HL-60 (cell line): ENCODE results near the gene HOMEZ.

Source experiments
- DNase-seq, 2 experiments: peaks; one replicate each; pipeline ENCODE4 v3.0.0-alpha.2; 2010 to 2020; ENCODE audit warnings: low read depth in 1 of 2, low spot score in 1 of 2
- H3K27ac ChIP-seq: fragments of 250-450 bp; sonication (Bioruptor Pico); replicated peaks from 2 replicates; pipeline ENCODE4 v1.5.1; 2020; ENCODE audit warnings: mild to moderate bottlenecking, moderate library complexity
- H3K27me3 ChIP-seq: fragments of 250-450 bp; sonication (Bioruptor Pico); 2 replicates; pipeline ENCODE4 v1.5.1; 2021; ENCODE audit warnings: mild to moderate bottlenecking, moderate library complexity; ENCODE audit not compliant: insufficient read depth, poor library complexity, severe bottlenecking
- H3K4me3 ChIP-seq: replicated peaks from 2 replicates; pipeline ENCODE4 v1.5.1; 2011; ENCODE audit warnings: mild to moderate bottlenecking, control low read depth, low read length; ENCODE audit not compliant: insufficient read depth
- CTCF ChIP-seq: IDR thresholded peaks from one replicate; pipeline ENCODE4 v1.5.1; 2011; ENCODE audit warnings: low read length, control low read depth, inconsistent platforms; ENCODE audit not compliant: insufficient read depth
- GABPA ChIP-seq: IDR thresholded peaks from 2 replicates; pipeline ENCODE4 v1.6.1; 2012; ENCODE audit warnings: low read depth
- POLR2AphosphoS5 ChIP-seq: IDR thresholded peaks from 2 replicates; pipeline ENCODE4 v1.6.1; 2012; ENCODE audit warnings: low read depth
- REST ChIP-seq: IDR thresholded peaks from 2 replicates; pipeline ENCODE4 v1.6.1; 2012; ENCODE audit warnings: low read depth; ENCODE audit not compliant: insufficient replicate concordance
- SPI1 ChIP-seq: IDR thresholded peaks from 2 replicates; pipeline ENCODE4 v1.6.1; 2012; ENCODE audit warnings: low read depth, mild to moderate bottlenecking, borderline replicate concordance

HOMEZ gene

GRCh38 chr14:23320584-23321571 lies 34.9 kb upstream of the HOMEZ start, which contains the start of gene PABPN1:
Gene PABPN1, plus strand, starts transcription at chr14:23321457. Its CDS starts 13 bp downstream, at chr14:23321470.
- Histone ChIP-seq H3K4me3 (peak within 1 kb of the TSS; percentile 79), H3K27me3 (no peaks in the 10 kb centered on the region), H3K27ac (peak within 1 kb of the TSS; percentile 93)
- TF ChIP-seq CTCF, result no peak
- peak; percentile 82 for TF ChIP-seq POLR2AphosphoS5
- TF ChIP-seq GABPA, result peak; percentile 66
- TF ChIP-seq SPI1, result no peak
- peak; percentile 99 to 100 for DNase-seq

- H3K27me3 ChIP-seq, result no peaks in the 10 kb centered on the region
- no peak for DNase-seq
- no peak for TF ChIP-seq POLR2AphosphoS5
- no peak for TF ChIP-seq CTCF
- peak overlapping the region; percentile 78 for H3K27ac ChIP-seq
- H3K4me3 ChIP-seq, result peak overlapping the region; percentile 47
These were observed 34.0 kb upstream of the HOMEZ start for GRCh38 chr14:23319746-23320583.

GRCh38 chr14:23316300-23316699 lies 30.4 kb upstream of the HOMEZ start:
- H3K27me3 ChIP-seq, result no peaks in the 10 kb centered on the region
- TF ChIP-seq CTCF, result no peak
- no peak for TF ChIP-seq SPI1
- no peak for TF ChIP-seq REST
- no peak for TF ChIP-seq GABPA
- TF ChIP-seq POLR2AphosphoS5, result no peak
- no peak overlapping the region for H3K4me3 ChIP-seq
- H3K27ac ChIP-seq, result no peak overlapping the region
- no peak for DNase-seq

GRCh38 chr14:23310546-23310945 lies 24.6 kb upstream of the HOMEZ start:
- no peaks in the 10 kb centered on the region for H3K27me3 ChIP-seq
- H3K27ac ChIP-seq, result no peak overlapping the region
- no peak overlapping the region for H3K4me3 ChIP-seq
- no peak for TF ChIP-seq SPI1
- TF ChIP-seq CTCF, result no peak
- no peak for TF ChIP-seq POLR2AphosphoS5
- TF ChIP-seq REST, result no peak
- no peak for TF ChIP-seq GABPA
- DNase-seq, result no peak
